GM19238 (cell line): ENCODE results near the gene ABR.
"Not testable (repeated sequence)": the region's sequence is repeated elsewhere in the genome, so short reads cannot be mapped to it uniquely, and the experiment has no call there.

Experiments
- DNase-seq: peaks from one replicate; pipeline ENCODE4 v3.0.0; 2011; ENCODE audit warnings: low spot score; ENCODE audit not compliant: insufficient read length

The ABR gene

GRCh38 chr17:1174263-1174880, 5.4 kb downstream of the ABR start:
- DNase-seq, result no peak

- no peak for DNase-seq
Observed at GRCh38 chr17:1173432-1174262, 6.1 kb downstream of the ABR start.

- DNase-seq, result no peak
Observed at GRCh38 chr17:1171953-1172352, 7.8 kb downstream of the ABR start.

GRCh38 chr17:1170739-1171138, 9.0 kb downstream of the ABR start:
- no peak for DNase-seq

- DNase-seq, result no peak
Observed at GRCh38 chr17:1169929-1170312, 9.9 kb downstream of the ABR start.

- no peak for DNase-seq
Observed at GRCh38 chr17:1169221-1169928, 10.4 kb downstream of the ABR start.

GRCh38 chr17:1168533-1169220, 11.1 kb downstream of the ABR start:
- no peak for DNase-seq

GRCh38 chr17:1166276-1166675, 13.5 kb downstream of the ABR start:
- no peak for DNase-seq

GRCh38 chr17:1165836-1166235, 13.9 kb downstream of the ABR start:
- no peak for DNase-seq

GRCh38 chr17:1164935-1165556, 14.7 kb downstream of the ABR start:
- peak; percentile 52 for DNase-seq

- DNase-seq, result no peak
Observed at GRCh38 chr17:1162116-1162855, 17.5 kb downstream of the ABR start.

GRCh38 chr17:1160591-1161390, 19.0 kb downstream of the ABR start:
- DNase-seq, result no peak

- no peak for DNase-seq
Observed at GRCh38 chr17:1159431-1160180, 20.2 kb downstream of the ABR start.

GRCh38 chr17:1158879-1159278, 20.9 kb downstream of the ABR start:
- DNase-seq, result no peak

GRCh38 chr17:1156864-1157263, 22.9 kb downstream of the ABR start:
- no peak for DNase-seq

GRCh38 chr17:1154704-1155103, 25.1 kb downstream of the ABR start:
- DNase-seq, result no peak

- DNase-seq, result no peak
Observed at GRCh38 chr17:1153795-1154546, 25.8 kb downstream of the ABR start.

GRCh38 chr17:1152582-1152981, 27.2 kb downstream of the ABR start:
- not testable (repeated sequence) for DNase-seq
